GM12801 (cell line): Measurements from ENCODE around the gene SWAP70.

ENCODE experiments used
- CTCF ChIP-seq: IDR thresholded peaks from one replicate; pipeline ENCODE4 v1.5.1; 2011; ENCODE audit warnings: control low read depth; ENCODE audit not compliant: insufficient read length; ENCODE audit errors: extremely low read depth

The SWAP70 gene

GRCh38 chr11:9765320-9766101, 101.6 kb downstream of the SWAP70 start:
- TF ChIP-seq CTCF: no peak

DNA sequence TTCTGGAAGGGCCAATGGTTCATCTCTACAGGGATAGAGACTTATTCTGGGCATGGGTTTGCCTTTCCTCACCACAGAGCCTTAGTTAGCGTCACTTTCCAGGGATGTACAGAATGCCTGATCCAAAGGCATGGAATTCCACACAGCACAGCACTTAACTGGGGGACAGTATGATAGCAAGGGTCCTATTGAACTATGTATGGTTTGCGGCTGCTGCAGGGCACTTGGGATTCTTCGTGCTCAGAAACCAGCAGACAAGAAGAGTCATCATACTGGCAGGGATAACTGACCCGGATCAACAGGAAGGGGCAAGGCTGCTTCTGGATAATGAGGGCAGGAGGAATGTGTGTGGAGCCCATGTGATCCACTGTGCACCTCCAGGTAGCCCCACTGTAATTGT, 105.7 kb downstream of the SWAP70 start:
- TF ChIP-seq CTCF: no peak

GRCh38 chr11:9771071-9771511, 107.2 kb downstream of the SWAP70 start:
- no peak for TF ChIP-seq CTCF

DNA sequence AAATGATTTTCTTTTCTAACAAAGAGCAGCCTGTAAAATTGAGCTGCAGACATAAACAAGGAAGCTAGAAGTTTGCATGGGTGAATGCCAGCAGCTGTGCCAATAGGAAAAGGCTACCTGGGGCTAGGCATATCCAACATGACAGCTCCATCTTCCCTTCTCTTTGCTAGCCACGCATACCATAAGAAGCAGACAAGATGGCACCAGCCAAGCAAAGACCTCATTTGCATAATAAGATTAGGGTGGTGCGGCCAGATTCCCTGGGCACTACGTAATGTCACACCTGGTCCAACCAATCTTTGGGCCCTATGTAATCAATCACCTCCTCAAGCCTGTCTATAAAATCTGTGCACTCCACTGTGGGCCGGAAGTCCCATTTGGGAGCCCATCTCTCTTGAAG, 108.3 kb downstream of the SWAP70 start:
- no peak for TF ChIP-seq CTCF

DNA sequence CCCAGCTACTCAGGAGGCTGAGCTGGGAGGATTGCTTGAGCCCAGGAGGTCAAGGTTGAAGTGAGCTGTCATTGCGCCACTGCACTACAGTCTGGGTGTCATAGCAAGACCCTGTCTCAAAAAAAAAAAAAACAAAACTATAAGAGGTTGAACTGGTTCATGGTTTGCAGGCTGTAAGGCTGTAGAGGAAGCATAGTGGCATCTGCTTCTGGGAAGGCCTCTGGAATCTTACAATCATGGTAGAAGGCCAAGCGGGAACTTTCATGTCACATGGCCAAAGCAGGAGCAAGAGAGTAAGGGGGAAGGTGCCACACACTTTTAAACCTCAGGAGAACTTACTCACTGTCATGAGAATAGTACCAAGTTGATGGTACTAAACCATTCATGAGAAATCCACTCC, 109.6 kb downstream of the SWAP70 start:
- no peak for TF ChIP-seq CTCF

- TF ChIP-seq CTCF: no peak
Observed at GRCh38 chr11:9774109-9774508, 110.2 kb downstream of the SWAP70 start.

GRCh38 chr11:9774591-9775397, 110.9 kb downstream of the SWAP70 start:
- TF ChIP-seq CTCF: no peak
